SK-N-MC (cell line): ENCODE measurements around the gene GPR27.

ENCODE experiments used
- EZH2 ChIP-seq: fragments of 200-600 bp; sonication (generic); IDR thresholded peaks from one replicate; pipeline ENCODE4 v1.6.1; 2017; ENCODE audit warnings: antibody characterized with exemption
- POLR2AphosphoS5 ChIP-seq: IDR thresholded peaks from 2 replicates; pipeline ENCODE4 v1.6.1; 2012; ENCODE audit warnings: mild to moderate bottlenecking, low read depth, low read length, borderline replicate concordance

GRCh38 chr3:71771126-71771525 is 17.5 kb downstream of the GPR27 start:
- TF ChIP-seq POLR2AphosphoS5 (no peak), EZH2 (no peak)
